HG03378 (cell line): ENCODE measurements around the gene UNC13A.

Source experiments
- ATAC-seq: cut with Tn5 transposase; IDR thresholded peaks from one replicate; pipeline ENCODE4 v1.9.1; 2021; ENCODE audit warnings: mild to moderate bottlenecking, moderate library complexity; ENCODE audit not compliant: unreplicated experiment

Gene UNC13A

GRCh38 chr19:17632577-17632976 is 55.6 kb downstream of the UNC13A start:
- ATAC-seq = no peak

DNA sequence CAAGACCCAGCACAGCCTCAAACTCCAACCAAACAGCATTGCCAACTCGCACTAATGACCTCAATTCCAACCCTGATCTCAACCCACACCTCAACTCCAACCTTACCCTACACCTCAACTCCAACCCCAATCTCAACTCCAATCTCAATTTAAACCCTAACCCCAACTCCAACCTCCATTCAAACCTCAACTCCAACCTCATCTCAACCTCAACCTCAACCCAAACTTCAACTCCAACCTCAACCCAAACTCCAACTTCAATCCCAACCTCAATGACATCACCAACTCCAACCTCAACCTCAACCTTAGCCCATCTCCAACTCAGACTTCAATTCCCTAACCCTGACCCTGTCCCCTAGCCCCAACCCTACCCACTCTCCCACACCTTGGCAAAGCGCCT is 58.4 kb downstream of the UNC13A start:
- ATAC-seq = no peak

DNA sequence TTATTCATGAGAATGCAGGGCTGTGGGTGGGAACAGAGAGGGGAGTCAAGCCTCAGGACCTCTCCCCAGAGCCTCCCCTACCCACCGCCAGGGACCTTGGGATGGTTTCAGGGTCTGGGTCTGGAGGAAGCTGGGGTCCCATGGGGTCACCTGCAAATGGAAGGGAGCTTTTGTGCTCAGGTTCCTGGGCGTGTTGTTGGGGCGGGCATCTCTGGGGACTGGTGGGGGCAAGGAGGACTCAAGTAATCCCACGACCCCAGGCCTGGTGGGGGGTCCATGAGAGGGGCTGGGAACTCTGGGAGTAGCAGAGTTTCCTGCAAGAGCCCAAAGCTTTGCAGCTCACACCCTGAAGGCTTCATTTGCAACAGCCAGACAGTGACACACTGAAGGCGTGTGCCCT is 60.2 kb downstream of the UNC13A start:
- no peak for ATAC-seq

GRCh38 chr19:17627161-17627560 is 61.0 kb downstream of the UNC13A start:
- ATAC-seq = no peak

- ATAC-seq = no peak
These were observed 61.6 kb downstream of the UNC13A start for GRCh38 chr19:17626456-17627015.

DNA sequence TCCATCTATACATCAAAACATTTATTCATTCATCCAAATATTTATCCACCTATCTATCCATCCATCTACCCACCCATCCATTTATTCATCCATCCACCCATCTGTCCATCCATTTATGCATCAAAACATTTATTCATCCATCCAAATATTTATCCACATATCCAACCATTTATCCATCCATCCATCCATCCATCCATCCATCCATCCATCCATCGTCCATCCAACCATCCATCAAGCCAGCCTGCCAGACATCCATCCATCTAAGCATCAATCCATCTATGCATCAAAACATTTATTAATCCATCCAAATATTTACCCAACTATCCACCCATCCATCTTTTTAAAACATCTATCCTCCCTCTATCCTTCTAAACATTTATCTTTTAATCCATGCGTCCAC is 62.2 kb downstream of the UNC13A start:
- ATAC-seq = no peak

DNA sequence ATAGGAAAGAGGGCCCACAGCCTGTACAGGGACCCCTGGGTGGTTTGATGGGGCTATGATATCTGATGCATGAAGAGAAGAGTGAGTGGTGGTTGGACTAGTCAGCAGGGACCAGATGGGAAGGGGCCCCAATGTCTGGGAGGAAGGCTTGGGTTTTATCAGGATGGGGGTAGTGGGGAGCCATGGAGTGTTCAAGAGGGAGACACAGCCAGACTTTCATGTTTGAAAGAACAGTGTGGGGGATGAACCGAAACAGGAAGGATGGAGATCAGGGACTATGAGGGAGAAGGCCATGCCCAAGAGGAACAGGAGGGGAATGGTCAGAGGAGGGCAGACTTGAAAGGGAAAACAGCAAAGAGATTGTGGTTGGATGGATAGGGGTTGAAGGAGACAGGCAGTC is 63.1 kb downstream of the UNC13A start:
- no peak for ATAC-seq

DNA sequence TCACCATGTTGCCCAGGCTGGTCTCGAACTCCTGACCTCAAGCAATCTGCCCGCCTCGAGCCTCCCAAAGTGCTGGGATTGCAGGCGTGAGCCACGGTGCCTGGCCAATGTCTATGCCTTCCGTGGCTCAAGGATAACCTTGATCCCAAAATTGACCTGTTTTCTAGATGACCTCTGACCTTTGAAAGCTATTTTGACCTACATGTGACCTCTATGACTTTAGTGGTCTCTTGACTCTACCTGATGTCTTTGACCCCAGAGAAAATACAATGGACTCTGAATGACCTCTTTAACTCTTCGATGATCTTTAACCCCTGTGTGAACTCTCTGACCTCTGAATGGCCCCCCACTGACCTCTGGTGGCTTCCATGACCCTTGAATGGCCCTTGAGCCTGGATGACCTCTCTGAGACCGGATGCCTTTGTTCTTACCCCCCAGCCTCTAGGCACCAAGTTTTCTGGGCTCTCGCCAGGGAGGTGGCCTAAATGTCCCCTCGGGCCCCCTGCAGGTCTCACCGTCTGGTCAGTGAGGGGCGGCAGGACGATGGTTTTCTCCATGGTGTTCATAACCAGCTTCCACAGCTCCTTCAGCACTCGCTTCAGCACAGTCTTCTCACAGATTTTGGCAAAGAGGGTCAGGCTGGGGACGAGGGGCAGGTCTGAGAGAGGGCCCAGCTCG is 63.7 kb downstream of the UNC13A start:
- ATAC-seq = no peak

- no peak for ATAC-seq
These were observed 64.8 kb downstream of the UNC13A start for GRCh38 chr19:17623224-17623935.

DNA sequence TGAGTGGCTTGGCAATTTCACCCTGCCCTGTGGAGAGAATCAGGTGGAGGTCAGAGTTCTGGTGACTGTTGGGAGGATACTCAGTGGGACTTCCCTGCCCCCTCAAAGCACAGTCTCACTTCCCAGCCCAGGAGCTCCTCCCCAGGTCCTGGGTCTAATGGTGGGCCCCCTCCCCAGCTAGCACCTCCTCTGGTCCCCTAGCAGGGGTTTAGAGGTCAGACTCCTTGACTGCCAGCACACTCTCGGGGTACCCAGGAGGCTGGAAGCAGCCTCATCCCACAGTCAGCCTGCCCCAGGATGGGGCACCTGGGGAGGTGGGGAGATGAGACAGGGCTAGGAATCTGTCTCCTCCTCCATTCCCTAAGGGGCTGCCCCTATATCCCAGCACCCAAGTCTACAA is 67.5 kb downstream of the UNC13A start:
- no peak for ATAC-seq

GRCh38 chr19:17618936-17619335 is 69.2 kb downstream of the UNC13A start:
- no peak for ATAC-seq

DNA sequence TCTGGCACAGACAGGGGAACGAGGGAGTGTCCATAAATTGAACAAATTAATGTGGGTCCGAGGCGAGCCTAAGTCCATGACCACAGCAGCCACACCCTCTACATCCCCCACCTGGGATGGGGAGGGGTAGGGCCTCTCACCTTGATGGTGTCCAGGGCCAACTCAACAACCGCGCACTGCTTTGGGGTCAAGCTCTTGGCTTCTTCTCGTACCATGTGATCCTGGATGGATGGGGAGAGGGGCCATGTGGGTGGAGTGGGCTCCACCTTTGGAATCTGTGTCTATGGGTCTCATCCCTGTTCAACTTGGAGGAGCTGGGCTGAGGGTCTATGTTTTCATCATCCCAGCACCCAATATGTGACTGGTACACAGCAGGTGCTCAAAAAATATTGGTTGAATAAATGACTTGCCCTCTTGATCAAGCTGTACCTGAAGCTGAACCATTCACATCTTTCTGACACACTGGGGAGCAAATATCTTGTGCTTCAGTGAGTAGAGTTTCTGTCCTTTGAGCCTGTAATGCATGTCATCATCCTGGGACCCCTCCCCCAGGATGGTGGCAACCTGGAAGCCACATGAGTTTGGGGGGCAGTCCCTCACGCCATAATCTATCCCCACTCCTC is 69.8 kb downstream of the UNC13A start:
- ATAC-seq = no peak

GRCh38 chr19:17617807-17618192 is 70.4 kb downstream of the UNC13A start:
- ATAC-seq = no peak

GRCh38 chr19:17616961-17617806 is 71.0 kb downstream of the UNC13A start:
- ATAC-seq = no peak

- ATAC-seq = no peak
These were observed 71.5 kb downstream of the UNC13A start for GRCh38 chr19:17616686-17616960.

GRCh38 chr19:17615889-17616685 is 72.1 kb downstream of the UNC13A start:
- ATAC-seq = no peak

- ATAC-seq = no peak
These were observed 73.7 kb downstream of the UNC13A start for GRCh38 chr19:17614476-17614875.

GRCh38 chr19:17611462-17612244 is 76.5 kb downstream of the UNC13A start:
- ATAC-seq = no peak

DNA sequence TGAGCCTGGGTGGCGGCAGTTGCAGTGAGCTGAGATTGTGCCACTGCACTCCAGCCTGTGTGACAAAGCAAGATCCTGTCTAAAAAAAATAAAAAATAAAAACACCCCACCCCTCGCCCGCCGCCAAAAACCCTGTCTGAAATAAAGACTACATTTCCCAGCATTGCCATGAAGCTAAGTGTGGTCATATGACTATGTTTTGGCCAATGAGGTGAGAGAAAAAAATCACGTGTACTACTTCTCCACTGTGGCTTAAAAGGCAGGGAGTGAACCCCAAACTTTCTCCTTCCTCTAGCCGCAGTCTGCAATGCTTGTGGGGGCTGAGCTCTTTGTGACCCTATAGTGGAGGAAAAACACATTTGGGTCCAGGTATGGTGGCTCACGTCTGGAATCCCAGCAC is 77.8 kb downstream of the UNC13A start:
- ATAC-seq = no peak

DNA sequence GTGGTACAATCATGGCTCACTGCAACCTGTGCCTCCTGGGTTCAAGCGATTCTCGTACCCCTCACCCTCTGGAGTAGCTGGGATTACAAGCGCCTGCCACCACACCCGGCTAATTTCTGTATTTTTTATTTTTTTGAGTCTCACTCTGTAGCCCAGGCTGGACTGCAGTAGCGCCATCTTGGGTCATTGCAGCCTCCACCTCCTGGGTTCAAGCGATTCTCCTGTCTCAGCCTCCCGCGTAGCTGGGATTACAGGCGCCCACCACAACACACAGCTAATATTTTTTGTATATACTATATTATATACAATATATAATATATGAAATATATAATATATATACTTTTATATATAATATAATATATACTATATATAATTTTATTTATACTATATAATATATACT is 80.2 kb downstream of the UNC13A start:
- no peak for ATAC-seq
